Aorta (tissue), 5 donors: Measurements from ENCODE around the gene PPIL3. TPM values are rescaled to one million over a fixed set of nuclear protein-coding genes. Genes with fewer than 3 reads are reported as not detected.
"Not testable (repeated sequence)": the region's sequence is repeated elsewhere in the genome, so short reads cannot be mapped to it uniquely, and the experiment has no call there.

Experiments
- ATAC-seq: fragments of 200-7000 bp; cut with Tn5 transposase; one replicate; pipeline ENCODE4 v1.9.1; 2022; ENCODE audit warnings: moderate library complexity; ENCODE audit not compliant: low FRiP score
- DNase-seq, 2 donors: peaks; one replicate each; pipeline ENCODE4 v3.0.0-alpha.2; 2020
- H3K27ac ChIP-seq, 2 donors: one replicate each; pipeline ENCODE4 v1.5.1; 2013; ENCODE audit warnings: low read length in 2 of 2, mild to moderate bottlenecking in 2 of 2, moderate library complexity in 2 of 2, control low read depth in 1 of 2, inconsistent platforms in 1 of 2, low read depth in 1 of 2
- H3K27me3 ChIP-seq, 2 donors: one replicate each; pipeline ENCODE4 v1.6.1; 2013; ENCODE audit warnings: control low read depth in 1 of 2, low read length in 1 of 2, mild to moderate bottlenecking in 1 of 2, moderate library complexity in 1 of 2; ENCODE audit not compliant: insufficient read depth in 2 of 2, control insufficient read depth in 1 of 2
- H3K36me3 ChIP-seq, 2 donors: one replicate each; pipeline ENCODE4 v1.6.1; 2013; ENCODE audit warnings: control low read depth in 1 of 2, low read length in 1 of 2, mild to moderate bottlenecking in 1 of 2; ENCODE audit not compliant: insufficient read depth in 2 of 2, control insufficient read depth in 1 of 2
- H3K4me1 ChIP-seq, 2 donors: one replicate each; pipeline ENCODE4 v1.6.1; 2013; ENCODE audit warnings: low read length in 2 of 2, control low read depth in 1 of 2, mild to moderate bottlenecking in 1 of 2, moderate library complexity in 1 of 2; ENCODE audit not compliant: insufficient read depth in 2 of 2, control insufficient read depth in 1 of 2
- H3K4me3 ChIP-seq, 2 donors: one replicate each; pipeline ENCODE4 v1.5.1; 2013; ENCODE audit warnings: low read length in 2 of 2, control low read depth in 1 of 2, mild to moderate bottlenecking in 1 of 2
- H3K9me3 ChIP-seq: one replicate; pipeline ENCODE4 v1.6.1; 2013; ENCODE audit warnings: mild to moderate bottlenecking, low read length; ENCODE audit not compliant: control insufficient read depth
- WGBS, 2 donors: extraction: QIAGEN DNeasy Blood & Tissue Kit; methylation state at CpG; one replicate each; pipeline ENCODE4 v1.1.7; 2013; 5-methylcytosine and 5-hydroxymethylcytosine counted together
- intact Hi-C, 2 donors: fragments of 100-400 bp; cut with DNase I; formaldehyde crosslinking; loops; one replicate each; pipeline versions ENCODE4 v1.14.2 to v1.15.0; 2022
- polyA plus RNA-seq, 2 donors: library from polyadenylated mRNA; stranded (reverse); fragments of 200-250 nt; gene quantifications; one replicate each; pipeline ENCODE4 v1.2.3, GENCODE V29; 2013
- total RNA-seq, 2 donors: library from RNA; stranded (reverse); fragmentation: NEBNext Ultra II Directional; extraction: Animal tissue kit (Norgen Biotek cat#: 25700); gene quantifications; one replicate each; pipeline ENCODE4 v1.2.1, GENCODE V29; 2021
- donor health status: healthy with polysubstance abuse.
- donor health status: Bipolar disorder and iron deficiency.
- donor health status: DM: no; HTN: no; CAD: no.
- donor health status: DM: no; HTN: no; CAD: no.
- donor health status: DM: yes; HTN: yes; CAD: no.

PPIL3 gene
- total and polyA plus RNA-seq, 4 donors: 17.8 to 39.2 (median 27.6) TPM

- H3K36me3 ChIP-seq: peaks cover 3% of the 10 kb centered on the region in 2 donors
- DNase-seq (peak in 1 of 2 donors; percentile 67), ATAC-seq (peak; percentile 80)
- H3K4me3 ChIP-seq: no peak overlapping the region
- no peaks in the 10 kb centered on the region for H3K27me3 ChIP-seq
- WGBS, 2 donors: 5 to 12% methylated on average over 4 of the region's 4 CpGs
- intact Hi-C loops: loop anchor here (5.0 kb wide), 3 partner anchors 166 to 276 kb away; partner anchors contain the start of genes HYCC2 (in 1 of the 2) and NDUFB3 (in 1 of the 2)
- no peaks in the 10 kb centered on the region for H3K4me1 ChIP-seq
- H3K9me3 ChIP-seq: no peaks in the 10 kb centered on the region
- H3K27ac ChIP-seq: no peak overlapping the region
Measured at GRCh38 chr2:200901459-200902072, 12.7 kb upstream of the PPIL3 start.

- H3K4me1 ChIP-seq: no peaks in the 10 kb centered on the region
- peaks cover 3 to 6% of the 10 kb centered on the region in 2 donors for H3K36me3 ChIP-seq
- intact Hi-C loops: no loop called here
- H3K27ac ChIP-seq: no peak overlapping the region
- no peak for ATAC-seq
- H3K27me3 ChIP-seq: no peaks in the 10 kb centered on the region
- H3K9me3 ChIP-seq: no peaks in the 10 kb centered on the region
- no peak for DNase-seq
- no peak overlapping the region for H3K4me3 ChIP-seq
Measured at GRCh38 chr2:200899482-200899881, 10.6 kb upstream of the PPIL3 start.

- H3K27me3 ChIP-seq, H3K4me1 ChIP-seq, H3K36me3 ChIP-seq, H3K27ac ChIP-seq, H3K4me3 ChIP-seq, ATAC-seq, intact Hi-C loops, H3K9me3 ChIP-seq, DNase-seq: not testable (repeated sequence)
- 77 to 78% methylated on average over 2 of the region's 2 CpGs for WGBS, 2 donors
Measured at GRCh38 chr2:200881715-200882249, 7.1 kb downstream of the PPIL3 start.

DNA sequence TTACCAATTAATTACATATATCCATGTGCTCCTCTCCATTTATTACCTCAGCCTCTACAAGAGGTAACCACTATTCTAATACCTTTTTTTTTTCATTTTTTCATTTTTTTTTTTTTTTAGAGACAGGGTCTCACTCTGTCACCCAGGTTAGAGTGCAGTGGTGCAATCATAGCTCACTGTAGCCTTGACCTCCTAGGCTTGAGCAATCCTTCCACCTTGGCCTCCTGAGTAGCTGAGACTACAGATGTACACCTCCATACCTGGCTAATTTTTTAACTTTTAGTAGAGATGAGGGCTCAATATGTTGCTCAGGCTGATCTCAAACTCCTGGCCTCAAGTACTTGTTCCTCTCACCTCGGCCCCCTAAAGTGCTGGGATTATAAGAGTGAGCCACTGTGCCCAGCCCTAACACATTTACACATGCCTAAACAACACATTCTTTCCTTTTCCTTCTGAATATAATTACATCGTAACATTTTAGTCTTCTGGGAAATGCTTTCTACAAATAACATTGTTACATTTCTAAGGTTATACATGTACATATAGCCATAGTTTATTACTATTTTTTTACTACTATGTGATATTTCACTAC is 10.5 kb downstream of the PPIL3 start:
- H3K36me3 ChIP-seq: peaks cover 0 to 5% of the 10 kb centered on the region in 2 donors
- ATAC-seq (no peak), DNase-seq (no peak)
- intact Hi-C loops: no loop called here
- no peaks in the 10 kb centered on the region for H3K4me1 ChIP-seq
- no peaks in the 10 kb centered on the region for H3K9me3 ChIP-seq
- no peak overlapping the region for H3K27ac ChIP-seq
- no peak overlapping the region for H3K4me3 ChIP-seq
- WGBS, 2 donors: 90 to 91% methylated on average over 2 of the region's 2 CpGs
- H3K27me3 ChIP-seq: no peaks in the 10 kb centered on the region

DNA sequence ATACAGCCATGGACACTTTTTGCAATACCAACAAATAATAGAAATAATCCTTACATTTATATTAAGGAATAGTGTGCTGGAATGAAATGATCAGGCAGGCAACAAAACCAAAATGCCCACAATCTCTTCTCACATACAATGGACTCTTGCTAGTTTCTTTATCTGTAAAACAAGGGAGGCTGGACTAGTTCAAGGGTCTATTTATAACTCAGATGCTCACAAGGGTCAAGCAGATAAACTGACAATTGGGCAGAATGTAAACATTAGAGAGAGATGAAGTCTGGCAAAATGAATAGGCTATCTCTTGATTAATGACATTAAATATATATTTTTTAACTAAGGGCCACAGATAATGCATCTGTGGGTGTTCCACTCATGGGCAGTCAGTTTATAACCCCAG is 11.4 kb downstream of the PPIL3 start:
- Histone ChIP-seq H3K4me1 (no peaks in the 10 kb centered on the region), H3K36me3 (peaks cover 0 to 5% of the 10 kb centered on the region in 2 donors), H3K9me3 (no peaks in the 10 kb centered on the region), H3K27me3 (no peaks in the 10 kb centered on the region), H3K4me3 (no peak overlapping the region), H3K27ac (no peak overlapping the region)
- intact Hi-C loops: no loop called here
- DNase-seq: no peak
- ATAC-seq: no peak

- peaks cover 0 to 1% of the 10 kb centered on the region in 2 donors for H3K36me3 ChIP-seq
- H3K4me1 ChIP-seq: no peaks in the 10 kb centered on the region
- H3K27ac ChIP-seq: no peak overlapping the region
- intact Hi-C loops: no loop called here
- H3K4me3 ChIP-seq: no peak overlapping the region
- ATAC-seq (no peak), DNase-seq (no peak)
- H3K27me3 ChIP-seq: no peaks in the 10 kb centered on the region
- WGBS, 2 donors: 95 to 97% methylated on average over 6 of the region's 6 CpGs
- H3K9me3 ChIP-seq: no peaks in the 10 kb centered on the region
Measured at GRCh38 chr2:200873560-200873959, 15.3 kb downstream of the PPIL3 start.

DNA sequence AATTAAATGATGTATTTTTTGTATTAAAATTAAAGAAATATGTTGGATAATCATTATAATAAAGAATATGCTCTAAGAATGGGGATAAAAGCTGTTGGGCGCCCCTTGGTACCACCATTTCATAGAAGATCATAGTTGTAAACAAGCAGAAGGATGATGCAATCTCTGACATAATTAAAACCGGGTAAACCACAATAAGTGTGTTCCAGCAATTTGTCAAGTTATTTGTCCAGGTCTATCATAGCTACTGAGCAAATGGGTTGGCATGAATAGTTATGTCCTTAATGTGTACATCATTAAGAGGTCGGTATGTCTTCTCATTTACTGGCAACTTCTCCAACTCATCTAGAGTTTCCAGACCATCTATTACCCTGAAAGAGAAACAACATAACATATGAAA is 17.7 kb downstream of the PPIL3 start:
- DNase-seq (no peak), ATAC-seq (no peak)
- peaks cover 0 to 1% of the 10 kb centered on the region in 2 donors for H3K36me3 ChIP-seq
- H3K4me3 ChIP-seq: no peak overlapping the region
- no peaks in the 10 kb centered on the region for H3K9me3 ChIP-seq
- H3K4me1 ChIP-seq: no peaks in the 10 kb centered on the region
- 86 to 92% methylated on average over 3 of the region's 3 CpGs for WGBS, 2 donors
- H3K27ac ChIP-seq: no peak overlapping the region
- H3K27me3 ChIP-seq: no peaks in the 10 kb centered on the region
- intact Hi-C loops: no loop called here

DNA sequence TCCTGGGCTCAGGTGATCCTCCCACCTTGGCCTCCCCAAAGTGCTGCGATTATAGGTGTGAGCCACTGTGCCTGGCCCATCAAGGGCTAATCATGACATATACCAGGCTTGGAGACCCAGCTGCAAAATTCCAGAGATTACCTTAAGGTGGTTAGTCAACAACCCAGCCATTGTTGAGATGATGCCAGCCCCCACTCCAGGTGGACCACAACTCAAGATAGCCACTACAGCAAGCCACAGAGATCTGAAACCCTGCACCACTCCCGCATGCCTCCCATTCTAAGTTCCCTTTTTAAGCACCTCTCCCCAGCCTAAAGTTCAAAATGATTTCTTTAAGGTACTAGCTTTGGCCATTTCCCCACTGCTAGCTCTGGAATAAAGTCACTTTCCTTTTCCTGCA is 19.9 kb downstream of the PPIL3 start:
- H3K27ac ChIP-seq: no peak overlapping the region
- H3K4me3 ChIP-seq: no peak overlapping the region
- ATAC-seq: no peak
- no peaks in the 10 kb centered on the region for H3K36me3 ChIP-seq
- no peaks in the 10 kb centered on the region for H3K4me1 ChIP-seq
- 86% methylated on average over 2 of the region's 2 CpGs for WGBS, 2 donors
- no peak for DNase-seq
- no peaks in the 10 kb centered on the region for H3K27me3 ChIP-seq
- H3K9me3 ChIP-seq: no peaks in the 10 kb centered on the region
- intact Hi-C loops: no loop called here
